Endothelial cell of umbilical vein (primary cell): Measurements from ENCODE around the gene ZNF829. TPM values are rescaled to one million over a fixed set of nuclear protein-coding genes. Genes with fewer than 3 reads are reported as not detected.

Source experiments
- BruUV-seq: library from RNA; stranded (reverse); fragments of 400-500 nt; replicated peaks from 2 replicates; lab custom pipeline; 2021; lab: Mats Ljungman, UMichigan
- CTCF ChIA-PET: fragments of 300-600, 350-600 bp; sonication (Branson Sonifier 250); formaldehyde crosslinking; loops from one replicate; lab custom pipeline; 2021; ENCODE audit warnings: antibody characterized with exemption, inconsistent platforms; lab: Charles Lee
- POLR2A ChIA-PET: fragments of 300-600, 350-600 bp; sonication (Branson Sonifier 250); formaldehyde crosslinking; loops from one replicate; lab custom pipeline; 2021; ENCODE audit warnings: antibody characterized with exemption, inconsistent platforms; lab: Charles Lee
- DNase-seq: peaks from one replicate; pipeline ENCODE4 v3.0.0-alpha.2; 2011; ENCODE audit warnings: low read depth, low spot score
- FAIRE-seq: peaks from 2 replicates; lab custom pipeline; 2011; peaks lifted over from hg19 to GRCh38; lab: Jason Lieb, UNC
- H2AFZ ChIP-seq: 2 replicates; pipeline ENCODE4 v1.6.0; 2012; ENCODE audit warnings: low read depth, low read length, control low read depth, inconsistent platforms
- H3K27ac ChIP-seq: 2 replicates; pipeline ENCODE4 v1.5.1; 2011; ENCODE audit warnings: low read depth, mild to moderate bottlenecking, control low read depth, low read length, moderate library complexity; ENCODE audit not compliant: insufficient read depth
- H3K27me3 ChIP-seq, 2 experiments: 2 replicates each; pipeline versions ENCODE4 v1.6.0 to v1.6.1; 2011; ENCODE audit warnings: low read length in 2 of 2, mixed read lengths in 1 of 2; ENCODE audit not compliant: control insufficient read depth in 2 of 2, insufficient read depth in 2 of 2
- H3K36me3 ChIP-seq, 2 experiments: 2 replicates in 1 of 2; 3 replicates in 1 of 2; pipeline ENCODE4 v1.5.1; 2011; ENCODE audit warnings: low read length in 2 of 2, mild to moderate bottlenecking in 1 of 2, moderate library complexity in 1 of 2; ENCODE audit not compliant: control insufficient read depth in 2 of 2, insufficient read depth in 2 of 2; ENCODE audit errors: extremely low read depth in 1 of 2
- H3K4me1 ChIP-seq: 3 replicates; pipeline ENCODE4 v1.5.1; 2011; ENCODE audit warnings: mild to moderate bottlenecking, low read length; ENCODE audit not compliant: control insufficient read depth, insufficient read depth; ENCODE audit errors: extremely low read depth
- H3K4me2 ChIP-seq: 2 replicates; pipeline ENCODE4 v1.6.1; 2011; ENCODE audit warnings: low read length, control low read depth, mixed read lengths; ENCODE audit not compliant: insufficient read depth
- H3K4me3 ChIP-seq, 3 experiments: fragments of 200-600 bp in 1 of 3; sonication (generic), shearing (Covaris generic) in 1 of 3; replicated peaks in 1 of 3; 2 replicates each; pipeline ENCODE4 v1.5.1; 2011 to 2016; ENCODE audit warnings: control low read depth in 3 of 3, low read length in 3 of 3, mild to moderate bottlenecking in 2 of 3, inconsistent platforms in 1 of 3, low read depth in 1 of 3, moderate library complexity in 1 of 3; ENCODE audit not compliant: insufficient read depth in 1 of 3
- H3K79me2 ChIP-seq: 2 replicates; pipeline ENCODE4 v1.6.0; 2012; ENCODE audit warnings: low read length, inconsistent platforms; ENCODE audit not compliant: control insufficient read depth, insufficient read depth
- H3K9ac ChIP-seq: replicated peaks from 2 replicates; pipeline ENCODE3; 2011; ENCODE audit warnings: low read length, control low read depth; ENCODE audit not compliant: insufficient read depth; ENCODE audit errors: extremely low read depth
- H3K9me1 ChIP-seq: replicated peaks from 3 replicates; pipeline ENCODE4 v1.6.0; 2011; ENCODE audit warnings: mild to moderate bottlenecking, low read length; ENCODE audit not compliant: control insufficient read depth, insufficient read depth; ENCODE audit errors: extremely low read depth
- H3K9me3 ChIP-seq: replicated peaks from 2 replicates; pipeline ENCODE4 v1.5.1; 2012; ENCODE audit warnings: low read length, inconsistent platforms; ENCODE audit not compliant: control insufficient read depth, insufficient read depth
- H4K20me1 ChIP-seq: replicated peaks from 2 replicates; pipeline ENCODE3; 2011; ENCODE audit warnings: mild to moderate bottlenecking, low read length; ENCODE audit not compliant: control insufficient read depth, insufficient read depth; ENCODE audit errors: extremely low read depth
- EZH2 ChIP-seq: IDR thresholded peaks from 2 replicates; pipeline ENCODE4 v1.6.1; 2012; ENCODE audit warnings: borderline replicate concordance, low read depth, mild to moderate bottlenecking, moderate library complexity, low read length, inconsistent platforms; ENCODE audit not compliant: severe bottlenecking
- FOS ChIP-seq: IDR thresholded peaks from 2 replicates; pipeline ENCODE4 v1.6.1; 2011; ENCODE audit warnings: mild to moderate bottlenecking, low read length, moderate library complexity, borderline replicate concordance; ENCODE audit not compliant: insufficient read depth
- GATA2 ChIP-seq: IDR thresholded peaks from 2 replicates; pipeline ENCODE4 v1.7.0; 2011; ENCODE audit warnings: low read depth, mild to moderate bottlenecking, moderate library complexity, mixed read lengths, low read length; ENCODE audit not compliant: insufficient read length, insufficient read depth
- JUN ChIP-seq: IDR thresholded peaks from 2 replicates; pipeline ENCODE4 v1.6.1; 2011; ENCODE audit warnings: borderline replicate concordance, low read depth; ENCODE audit not compliant: insufficient read length, insufficient read depth
- MYC ChIP-seq: IDR thresholded peaks from one replicate; pipeline ENCODE4 v1.6.1; 2011; ENCODE audit warnings: mild to moderate bottlenecking, low read depth, low read length
- POLR2A ChIP-seq: IDR thresholded peaks from 2 replicates; pipeline ENCODE4 v1.6.1; 2012; ENCODE audit warnings: low read depth, mild to moderate bottlenecking, control low read depth, low read length
- POLR2AphosphoS5 ChIP-seq: IDR thresholded peaks from 2 replicates; pipeline ENCODE4 v1.6.1; 2012; ENCODE audit warnings: low read depth, mild to moderate bottlenecking, control low read depth, low read length, moderate library complexity; ENCODE audit not compliant: insufficient read depth
- dilution Hi-C: fragments of 300-500 bp; cut with MboI; formaldehyde crosslinking; loops from one replicate; pipeline ENCODE4 v1.15.0; 2019; ENCODE audit warnings: low sequenced_read_pairs; ENCODE audit not compliant: extremely low pct_ligation_motif_present
- intact Hi-C: fragments of 100-400 bp; cut with micrococcal nuclease; formaldehyde crosslinking; loops from one replicate; pipeline ENCODE4 v1.10.0; 2022
- polyA plus RNA-seq, 4 experiments: library from polyadenylated mRNA; depleted of rRNA in 3 of 4; stranded (reverse) in 3 of 4; unstranded in 1 of 4; fragments of >200 nt; gene quantifications; 2 replicates each; pipeline versions ENCODE4 v1.2.1 to v1.2.3, GENCODE V29; 2011 to 2012; ENCODE audit warnings: missing spikeins in 1 of 4
- total RNA-seq: library from RNA; stranded (reverse); gene quantifications from 2 replicates; pipeline ENCODE4 v1.2.3, GENCODE V29; 2021
- TF ChIP-seq, protein P1 (sequence below): IDR thresholded peaks from 2 replicates; pipeline ENCODE4 v1.6.1; 2011; ENCODE audit not compliant: insufficient read depth, insufficient read length
- TF ChIP-seq, protein P2 (sequence below), 2 donors: IDR thresholded peaks; 1 replicate in 1 of 2; 2 replicates in 1 of 2; pipeline ENCODE4 v1.5.1; 2011; ENCODE audit warnings: low read length in 2 of 2, mild to moderate bottlenecking in 2 of 2, moderate library complexity in 2 of 2, control low read depth in 1 of 2, inconsistent platforms in 1 of 2, low read depth in 1 of 2; ENCODE audit not compliant: insufficient read depth in 1 of 2; ENCODE audit errors: extremely low read depth in 1 of 2

The ZNF829 gene
- total and polyA plus RNA-seq, 2 donors (not counting 3 experiments of a cell fraction or from before 2014, with no cell fraction given) = 0.47 to 1.3 TPM

DNA sequence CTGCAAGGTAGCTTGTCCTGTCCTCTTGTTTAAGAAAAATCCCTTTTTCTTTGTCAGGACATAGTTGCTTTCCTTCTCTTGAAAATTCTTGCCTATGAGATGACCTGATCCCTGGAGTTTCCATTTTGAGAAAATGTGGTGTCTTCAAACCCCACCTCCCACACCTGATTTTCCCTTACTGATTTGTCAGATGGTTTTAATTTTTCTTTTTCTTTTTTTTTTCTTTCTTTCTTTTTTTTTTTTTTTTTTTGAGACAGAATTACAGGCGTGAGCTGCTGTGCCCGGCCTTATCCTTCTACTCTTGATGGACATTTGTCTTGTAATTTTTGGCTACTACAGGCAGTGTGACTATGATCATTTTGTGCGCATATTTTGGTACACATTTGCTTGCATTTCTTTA lies 64.2 kb downstream of the ZNF829 start:
- Histone ChIP-seq H4K20me1 (no peaks in the 10 kb centered on the region), H3K36me3 (no peaks in the 10 kb centered on the region), H3K27ac (no peak overlapping the region), H3K27me3 (no peaks in the 10 kb centered on the region), H3K79me2 (no peaks in the 10 kb centered on the region), H3K4me3 (no peak overlapping the region), H3K9ac (no peak overlapping the region), H3K9me3 (no peaks in the 10 kb centered on the region), H3K4me1 (peaks cover 10% of the 10 kb centered on the region), H2AFZ (no peak overlapping the region), H3K9me1 (no peaks in the 10 kb centered on the region), H3K4me2 (no peak overlapping the region)
- intact Hi-C loops (loop anchor here (5.0 kb wide), 1 partner anchor 80 kb away; the partner anchor contains the start of gene ZNF850), dilution Hi-C loops (no loop called here)
- DNase-seq = no peak
- BruUV-seq = no TSS peak
- FAIRE-seq = no peak
- no peak for TF ChIP-seq GATA2
- TF ChIP-seq FOS = no peak
- TF ChIP-seq POLR2AphosphoS5 = no peak
- TF ChIP-seq, protein P1, sequence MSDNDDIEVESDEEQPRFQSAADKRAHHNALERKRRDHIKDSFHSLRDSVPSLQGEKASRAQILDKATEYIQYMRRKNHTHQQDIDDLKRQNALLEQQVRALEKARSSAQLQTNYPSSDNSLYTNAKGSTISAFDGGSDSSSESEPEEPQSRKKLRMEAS = no peak
- TF ChIP-seq POLR2A = no peak
- no peak for TF ChIP-seq MYC
- no peak for TF ChIP-seq JUN
- TF ChIP-seq, protein P2, sequence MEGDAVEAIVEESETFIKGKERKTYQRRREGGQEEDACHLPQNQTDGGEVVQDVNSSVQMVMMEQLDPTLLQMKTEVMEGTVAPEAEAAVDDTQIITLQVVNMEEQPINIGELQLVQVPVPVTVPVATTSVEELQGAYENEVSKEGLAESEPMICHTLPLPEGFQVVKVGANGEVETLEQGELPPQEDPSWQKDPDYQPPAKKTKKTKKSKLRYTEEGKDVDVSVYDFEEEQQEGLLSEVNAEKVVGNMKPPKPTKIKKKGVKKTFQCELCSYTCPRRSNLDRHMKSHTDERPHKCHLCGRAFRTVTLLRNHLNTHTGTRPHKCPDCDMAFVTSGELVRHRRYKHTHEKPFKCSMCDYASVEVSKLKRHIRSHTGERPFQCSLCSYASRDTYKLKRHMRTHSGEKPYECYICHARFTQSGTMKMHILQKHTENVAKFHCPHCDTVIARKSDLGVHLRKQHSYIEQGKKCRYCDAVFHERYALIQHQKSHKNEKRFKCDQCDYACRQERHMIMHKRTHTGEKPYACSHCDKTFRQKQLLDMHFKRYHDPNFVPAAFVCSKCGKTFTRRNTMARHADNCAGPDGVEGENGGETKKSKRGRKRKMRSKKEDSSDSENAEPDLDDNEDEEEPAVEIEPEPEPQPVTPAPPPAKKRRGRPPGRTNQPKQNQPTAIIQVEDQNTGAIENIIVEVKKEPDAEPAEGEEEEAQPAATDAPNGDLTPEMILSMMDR (IDR thresholded peaks at IDR 0.05; ENCODE audit: extremely low read depth in 1 of 2, insufficient read depth in 1 of 2, low read depth in 1 of 2, low read length in 2 of 2) = no peak
- TF ChIP-seq EZH2 = no peak
- CTCF ChIA-PET = no interaction called here
- POLR2A ChIA-PET = interaction anchor here (0.7 to 1.2 kb wide), 2 partner anchors 323 to 928 kb away, joined by 3 to 4 read pairs; partner anchors contain the start of gene ZNF573
